ENCODE measurements around the gene ROBO2.
A peak's percentile ranks its signal among the peaks of the same experiment; 100 is the strongest.

The ROBO2 gene

DNA sequence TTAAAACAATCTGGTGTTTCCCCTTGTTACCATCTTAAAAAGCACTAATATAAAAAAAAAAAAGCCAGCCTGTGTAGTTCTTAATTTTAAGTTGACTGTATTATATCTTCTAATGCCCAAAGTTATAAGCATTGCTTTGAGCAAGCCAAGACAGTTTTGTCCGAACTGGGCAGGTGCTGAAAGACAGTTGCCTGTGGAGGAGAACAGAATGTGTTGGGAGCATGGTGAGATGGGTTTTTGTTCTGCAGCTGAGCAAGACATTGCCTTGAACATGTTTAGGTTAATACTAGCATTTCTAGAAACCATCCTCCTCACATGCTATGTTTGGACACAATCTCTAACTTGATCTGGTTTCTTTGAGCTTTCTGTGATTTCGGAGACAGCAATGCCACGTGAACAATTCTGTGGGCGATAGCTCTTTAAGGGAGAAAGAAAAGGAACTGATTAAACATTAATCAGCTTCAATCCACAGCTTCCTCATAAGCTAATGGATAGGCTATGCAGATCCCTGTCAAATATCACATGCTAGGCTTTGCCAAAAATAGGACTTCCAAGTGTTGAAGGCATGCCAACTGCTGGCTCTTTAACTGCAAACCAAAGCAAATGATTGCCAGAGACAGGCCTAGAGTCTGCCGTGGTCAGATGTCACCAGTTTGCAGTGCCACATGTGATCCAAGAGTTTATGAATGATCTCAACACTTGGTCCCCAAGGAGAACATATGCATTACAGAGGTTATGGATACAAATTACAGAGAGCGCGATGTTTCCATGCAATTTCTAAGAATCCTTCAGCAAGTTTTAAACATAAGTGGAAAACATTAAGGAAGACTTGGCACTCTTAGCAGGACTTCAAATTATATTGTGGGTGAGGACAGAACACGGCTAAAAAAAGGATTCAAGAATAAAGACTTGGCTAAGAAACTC is 428.1 kb downstream of the ROBO2 start:
- H3K4me3 ChIP-seq: peak overlapping the region; percentile 29

DNA sequence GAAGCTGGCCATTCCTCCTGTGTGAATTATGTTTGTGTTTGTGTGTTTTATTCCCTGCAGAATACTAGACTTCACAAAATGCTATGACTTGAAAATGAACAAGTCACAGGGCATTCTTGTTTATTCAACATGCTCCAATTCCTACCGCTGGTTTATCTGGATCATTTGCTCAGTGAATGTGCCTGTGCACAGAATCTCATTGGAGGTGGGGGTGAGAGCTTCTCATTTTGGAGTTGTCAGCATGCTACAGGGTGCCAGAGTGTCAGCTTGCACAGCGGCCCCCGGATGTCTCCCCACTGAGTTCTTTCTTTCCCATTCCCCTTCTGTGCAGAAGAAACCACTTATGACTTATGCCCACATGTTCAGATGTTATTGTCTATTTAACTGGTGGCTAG is 428.7 kb downstream of the ROBO2 start:
- no peak for DNase-seq (ENCODE audit: low spot score)
- peak overlapping the region; percentile 5 to 49 for H3K27ac ChIP-seq
- no peak for TF ChIP-seq CTCF (IDR thresholded peaks at IDR 0.05)
- peak overlapping the region; percentile 29 for H3K4me3 ChIP-seq

More for the DNA sequence above, 428.1 kb downstream of the ROBO2 start:
- no peak for DNase-seq (ENCODE audit: low spot score)
- TF ChIP-seq CTCF (IDR thresholded peaks at IDR 0.05): no peak
- H3K27ac ChIP-seq: peak overlapping the region; percentile 5 to 49

GRCh38 chr3:77475507-77475906 is 435.6 kb downstream of the ROBO2 start:
- DNase-seq (ENCODE audit: low spot score): no peak
- Histone ChIP-seq H3K27ac (no peak overlapping the region), H3K4me3 (no peak overlapping the region)
- no peak for TF ChIP-seq CTCF (IDR thresholded peaks at IDR 0.05)

DNA sequence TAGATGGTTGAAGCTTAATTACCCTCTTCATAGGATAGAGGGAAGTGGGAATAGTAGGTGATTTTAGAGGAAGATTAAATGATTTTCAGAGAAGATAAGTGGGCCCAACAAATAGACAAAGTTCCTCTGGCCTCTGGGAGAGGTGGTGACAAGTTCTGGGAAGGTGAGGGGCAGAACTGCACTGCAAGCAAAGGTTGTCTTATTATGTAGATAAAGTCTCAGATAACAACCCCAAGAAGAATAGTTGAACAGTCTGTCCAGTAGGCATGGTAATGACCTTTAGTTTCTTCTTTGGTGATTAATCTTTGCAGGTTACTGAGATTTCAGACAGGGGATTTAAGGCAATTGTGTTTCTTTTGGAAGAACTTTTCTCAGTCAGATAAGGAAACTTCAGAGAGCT is 439.1 kb downstream of the ROBO2 start:
- Histone ChIP-seq H3K4me3 (no peak overlapping the region), H3K27ac (no peak overlapping the region)
- DNase-seq (ENCODE audit: low spot score): no peak
- no peak for TF ChIP-seq CTCF (IDR thresholded peaks at IDR 0.05)

- Histone ChIP-seq H3K27ac (no peak overlapping the region), H3K4me3 (no peak overlapping the region)
- no peak for DNase-seq (ENCODE audit: low spot score)
- no peak for TF ChIP-seq CTCF (IDR thresholded peaks at IDR 0.05)
Observed at GRCh38 chr3:77489216-77489615, 449.3 kb downstream of the ROBO2 start.

- Histone ChIP-seq H3K4me3 (no peak overlapping the region), H3K27ac (no peak overlapping the region)
- no peak for DNase-seq (ENCODE audit: low spot score)
- TF ChIP-seq CTCF (IDR thresholded peaks at IDR 0.05): no peak
Observed at GRCh38 chr3:77491961-77492360, 452.1 kb downstream of the ROBO2 start.

DNA sequence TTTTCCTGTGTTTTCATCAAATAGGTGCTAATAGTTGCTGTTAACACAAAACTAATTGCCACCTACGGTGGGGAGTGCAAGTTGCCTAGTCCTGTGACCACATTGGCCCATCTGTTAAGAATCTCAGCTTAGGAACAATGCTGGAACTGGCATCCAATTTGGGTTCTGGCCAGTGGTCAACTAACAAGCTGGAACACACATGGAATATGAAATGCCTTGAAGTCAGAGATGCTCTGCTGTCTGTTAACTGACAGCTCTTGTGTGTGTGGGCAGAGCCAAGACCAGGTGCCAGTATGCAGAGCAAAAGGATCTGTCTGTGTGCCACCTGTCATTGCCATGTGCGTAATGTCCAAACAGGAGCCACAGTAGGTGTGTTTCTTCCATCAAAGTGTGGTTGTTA is 460.8 kb downstream of the ROBO2 start:
- no peak for DNase-seq (ENCODE audit: low spot score)

More for the DNA sequence above, 460.8 kb downstream of the ROBO2 start:
- no peak overlapping the region for H3K4me3 ChIP-seq
- H3K27ac ChIP-seq: no peak overlapping the region
- no peak for TF ChIP-seq CTCF (IDR thresholded peaks at IDR 0.05)
